22Rv1 (cell line): ENCODE data around the gene HCFC2.

ENCODE experiments used
- CTCF ChIP-seq: fragments of 450-650 bp; IDR thresholded peaks from 2 replicates; pipeline ENCODE4 v1.5.1; 2017; ENCODE audit warnings: mild to moderate bottlenecking
- ZFX ChIP-seq: fragments of 450-650 bp; IDR thresholded peaks from 2 replicates; pipeline ENCODE4 v1.6.1; 2017; ENCODE audit warnings: antibody characterized with exemption, borderline replicate concordance

DNA sequence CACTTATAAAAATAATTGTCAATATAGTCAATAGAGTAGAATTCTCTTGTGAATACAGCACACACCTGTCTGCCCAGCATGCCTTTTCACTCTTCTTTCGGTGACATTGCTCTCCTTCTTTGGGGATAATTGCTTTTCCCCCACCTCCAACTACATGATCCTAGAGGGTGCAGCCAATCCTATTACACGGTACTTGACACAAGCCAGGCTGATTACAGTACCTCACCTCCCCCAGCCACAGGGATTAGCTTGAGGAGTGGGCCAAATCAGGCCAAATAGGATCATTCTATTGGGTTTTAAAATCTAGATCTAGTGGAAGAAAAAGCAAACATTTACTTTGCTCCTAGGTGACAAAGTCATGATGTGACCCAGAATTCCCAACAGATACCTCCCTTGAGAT is 90.5 kb downstream of the HCFC2 start:
- TF ChIP-seq CTCF (no peak), ZFX (no peak)
